NCI-H510A (cell line): ENCODE results near the gene FN3KRP.
A peak's percentile ranks its signal among the peaks of the same experiment; 100 is the strongest.
"Not testable (repeated sequence)": the region's sequence is repeated elsewhere in the genome, so short reads cannot be mapped to it uniquely, and the experiment has no call there.

Experiments
- DNase-seq: peaks from one replicate; lab custom pipeline; 2025; lab: John Stamatoyannopoulos, UW

The FN3KRP gene

GRCh38 chr17:82743344-82744219, 27.1 kb downstream of the FN3KRP start:
- DNase-seq, result no peak

- not testable (repeated sequence) for DNase-seq
These were observed 28.2 kb downstream of the FN3KRP start for GRCh38 chr17:82744736-82745135.

GRCh38 chr17:82745524-82745923, 29.0 kb downstream of the FN3KRP start:
- no peak for DNase-seq

GRCh38 chr17:82748756-82749155, 32.2 kb downstream of the FN3KRP start:
- no peak for DNase-seq

GRCh38 chr17:82750241-82750908, 33.9 kb downstream of the FN3KRP start:
- DNase-seq, result no peak

GRCh38 chr17:82751171-82751570, 34.7 kb downstream of the FN3KRP start:
- no peak for DNase-seq

- DNase-seq, result peak; percentile 67
These were observed 35.3 kb downstream of the FN3KRP start, which contains the start of gene TBCD for GRCh38 chr17:82751571-82752370. Gene TBCD, plus strand, starts transcription at chr17:82752065. Its CDS starts 129 bp downstream, at chr17:82752194.

GRCh38 chr17:82752371-82753200, 36.1 kb downstream of the FN3KRP start:
- no peak for DNase-seq

- no peak for DNase-seq
These were observed 36.6 kb downstream of the FN3KRP start for GRCh38 chr17:82753201-82753464.

GRCh38 chr17:82754297-82755208, 38.0 kb downstream of the FN3KRP start:
- no peak for DNase-seq

GRCh38 chr17:82756166-82756565, 39.7 kb downstream of the FN3KRP start:
- DNase-seq, result no peak

GRCh38 chr17:82765371-82765770, 48.9 kb downstream of the FN3KRP start:
- no peak for DNase-seq

- no peak for DNase-seq
These were observed 50.7 kb downstream of the FN3KRP start for GRCh38 chr17:82767041-82767754.

GRCh38 chr17:82769041-82769440, 52.5 kb downstream of the FN3KRP start:
- no peak for DNase-seq

- no peak for DNase-seq
These were observed 55.5 kb downstream of the FN3KRP start for GRCh38 chr17:82772026-82772425.

- not testable (repeated sequence) for DNase-seq
These were observed 58.0 kb downstream of the FN3KRP start for GRCh38 chr17:82774456-82774855.

- DNase-seq, result no peak
These were observed 58.7 kb downstream of the FN3KRP start for GRCh38 chr17:82775001-82775823.

GRCh38 chr17:82776454-82776853, 59.9 kb downstream of the FN3KRP start:
- DNase-seq, result no peak
